Measurements from ENCODE around the gene UNC13D.

DNA sequence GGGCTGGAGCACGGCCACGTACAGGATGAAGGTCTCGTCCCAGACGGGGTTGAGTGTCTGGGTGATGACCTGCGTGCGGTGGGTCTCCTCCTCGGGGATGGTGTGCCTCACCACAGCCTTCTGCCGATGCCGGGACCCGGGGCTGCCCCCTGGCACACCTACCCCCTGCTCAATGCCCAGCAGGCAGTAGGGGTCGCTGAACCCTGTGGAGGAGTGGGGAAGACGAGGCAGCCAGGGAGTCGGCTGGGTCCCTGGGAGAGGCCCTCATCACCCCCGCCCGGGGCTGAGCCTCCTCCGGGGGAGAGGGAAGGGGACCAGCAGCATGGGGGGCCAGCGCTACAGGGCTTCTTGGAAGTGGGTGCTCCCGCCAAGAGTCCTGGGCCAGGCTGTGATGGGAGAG is 1.8 kb downstream of the UNC13D start:
- TF ChIP-seq CTCF (IDR thresholded peaks at IDR 0.05) (no peak), POLR2A (IDR thresholded peaks at IDR 0.05) (no peak), POLR2AphosphoS5 (IDR thresholded peaks at IDR 0.05) (no peak)

Measured in transverse colon (tissue), 4 donors.